ENCODE data around the gene GHR. TPM values are rescaled to one million over a fixed set of nuclear protein-coding genes. Genes with fewer than 3 reads are reported as not detected.
A peak's percentile ranks its signal among the peaks of the same experiment; 100 is the strongest.

The GHR gene
- total RNA-seq, 2 donors from 2014 or later = 5.7 to 12.9 TPM

DNA sequence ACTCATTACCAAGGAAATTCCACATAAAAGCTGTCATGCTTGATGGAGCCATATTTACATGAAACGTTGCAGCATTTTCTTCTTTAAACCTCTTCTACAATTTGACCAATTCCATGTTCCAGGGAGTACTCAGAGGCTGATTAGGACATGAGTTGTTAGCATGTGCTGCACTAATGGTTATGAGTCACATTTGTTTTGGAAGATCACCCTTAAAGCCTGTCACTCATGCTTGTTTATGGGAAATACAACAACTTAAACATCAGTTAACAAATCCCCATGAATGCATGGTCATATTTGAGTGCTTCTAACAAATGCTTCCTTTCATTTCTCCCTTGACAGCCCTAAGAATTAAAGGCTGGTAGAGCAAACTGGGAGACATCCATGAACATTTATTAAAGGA lies 156.1 kb downstream of the GHR start:
- no peak overlapping the region for H3K27ac ChIP-seq
- 18 to 22% methylated on average over 1 of the region's 1 CpG for WGBS, 2 donors
- H3K27me3 ChIP-seq = no peaks in the 10 kb centered on the region
- no peaks in the 10 kb centered on the region for H3K4me1 ChIP-seq
- ATAC-seq = no peak
- DNase-seq = no peak
- TF ChIP-seq, protein P1, sequence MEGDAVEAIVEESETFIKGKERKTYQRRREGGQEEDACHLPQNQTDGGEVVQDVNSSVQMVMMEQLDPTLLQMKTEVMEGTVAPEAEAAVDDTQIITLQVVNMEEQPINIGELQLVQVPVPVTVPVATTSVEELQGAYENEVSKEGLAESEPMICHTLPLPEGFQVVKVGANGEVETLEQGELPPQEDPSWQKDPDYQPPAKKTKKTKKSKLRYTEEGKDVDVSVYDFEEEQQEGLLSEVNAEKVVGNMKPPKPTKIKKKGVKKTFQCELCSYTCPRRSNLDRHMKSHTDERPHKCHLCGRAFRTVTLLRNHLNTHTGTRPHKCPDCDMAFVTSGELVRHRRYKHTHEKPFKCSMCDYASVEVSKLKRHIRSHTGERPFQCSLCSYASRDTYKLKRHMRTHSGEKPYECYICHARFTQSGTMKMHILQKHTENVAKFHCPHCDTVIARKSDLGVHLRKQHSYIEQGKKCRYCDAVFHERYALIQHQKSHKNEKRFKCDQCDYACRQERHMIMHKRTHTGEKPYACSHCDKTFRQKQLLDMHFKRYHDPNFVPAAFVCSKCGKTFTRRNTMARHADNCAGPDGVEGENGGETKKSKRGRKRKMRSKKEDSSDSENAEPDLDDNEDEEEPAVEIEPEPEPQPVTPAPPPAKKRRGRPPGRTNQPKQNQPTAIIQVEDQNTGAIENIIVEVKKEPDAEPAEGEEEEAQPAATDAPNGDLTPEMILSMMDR (IDR thresholded peaks at IDR 0.05) = no peak
- TF ChIP-seq POLR2A (IDR thresholded peaks at IDR 0.05) = no peak
- no peaks in the 10 kb centered on the region for H3K36me3 ChIP-seq (replicated peaks in 1 of 2; ENCODE audit: insufficient read depth in 1 of 2, low read depth in 2 of 2)
- no peak overlapping the region for H3K4me3 ChIP-seq
- H3K9me3 ChIP-seq = no peaks in the 10 kb centered on the region
- intact Hi-C loops (cut with DNase I) = no loop called here

DNA sequence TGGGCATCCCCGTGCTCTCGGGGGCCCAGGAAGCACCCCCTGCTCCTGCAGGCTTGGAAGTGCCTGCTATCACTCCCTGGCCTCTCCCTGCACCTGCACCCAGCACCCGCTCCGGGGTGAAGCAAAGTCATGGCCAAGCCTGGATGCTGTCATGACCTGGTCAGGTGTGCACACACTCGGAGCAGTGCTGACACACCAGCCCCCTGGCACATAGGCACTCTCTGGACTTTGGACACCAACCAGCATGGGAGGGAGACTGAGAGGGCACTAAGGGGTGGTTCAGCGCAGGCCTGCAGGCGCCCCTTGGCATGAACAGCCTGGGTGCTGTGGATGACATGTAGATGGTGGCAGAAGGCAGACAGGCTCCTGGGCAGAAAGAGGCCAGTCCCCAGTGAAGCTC lies 158.6 kb downstream of the GHR start:
- Histone ChIP-seq H3K4me3 (no peak overlapping the region), H3K4me1 (peaks cover 4% of the 10 kb centered on the region), H3K27me3 (no peaks in the 10 kb centered on the region), H3K27ac (no peak overlapping the region), H3K36me3 (replicated peaks in 1 of 2; ENCODE audit: insufficient read depth in 1 of 2, low read depth in 2 of 2) (no peaks in the 10 kb centered on the region), H3K9me3 (no peaks in the 10 kb centered on the region)
- intact Hi-C loops (cut with DNase I) = loop anchor here (5.0 kb wide), 1 partner anchor 160 kb away; the partner anchor contains the start of gene GHR
- ATAC-seq = no peak
- DNase-seq = no peak
- 87 to 89% methylated on average over 6 to 7 of the region's 7 CpGs for WGBS, 2 donors
- TF ChIP-seq, protein P1 (IDR thresholded peaks at IDR 0.05) = no peak
- no peak for TF ChIP-seq POLR2A (IDR thresholded peaks at IDR 0.05)

DNA sequence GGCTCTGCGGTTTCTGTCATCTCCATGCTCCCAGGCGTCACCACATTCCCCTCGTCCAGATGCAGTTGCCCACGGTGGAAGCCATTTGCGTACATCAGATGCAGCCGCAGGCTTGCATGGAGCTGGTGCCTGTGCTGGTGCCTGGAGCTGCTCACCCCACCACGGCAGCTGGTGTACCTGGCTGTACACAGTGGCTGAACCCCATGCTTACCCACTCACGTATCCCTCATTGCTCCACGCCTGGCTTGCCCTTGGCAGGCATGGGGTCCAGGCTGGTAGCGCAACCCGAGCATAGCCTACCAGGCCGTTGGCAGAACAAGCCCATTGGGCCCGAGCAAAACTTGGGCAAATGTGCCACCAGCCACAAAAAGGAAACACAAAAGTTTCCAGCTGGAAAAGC lies 159.5 kb downstream of the GHR start:
- TF ChIP-seq, protein P1 (IDR thresholded peaks at IDR 0.05) = no peak
- no peak for TF ChIP-seq POLR2A (IDR thresholded peaks at IDR 0.05)
- Histone ChIP-seq H3K36me3 (replicated peaks in 1 of 2; ENCODE audit: insufficient read depth in 1 of 2, low read depth in 2 of 2) (no peaks in the 10 kb centered on the region), H3K27me3 (no peaks in the 10 kb centered on the region), H3K9me3 (no peaks in the 10 kb centered on the region), H3K4me3 (no peak overlapping the region), H3K27ac (no peak overlapping the region), H3K4me1 (peaks cover 12% of the 10 kb centered on the region)
- intact Hi-C loops (cut with DNase I) = loop anchor here (5.0 kb wide), 1 partner anchor 160 kb away; the partner anchor contains the start of gene GHR
- peak; percentile 24 for ATAC-seq
- 90 to 94% methylated on average over 13 of the region's 13 CpGs for WGBS, 2 donors
- DNase-seq = no peak

DNA sequence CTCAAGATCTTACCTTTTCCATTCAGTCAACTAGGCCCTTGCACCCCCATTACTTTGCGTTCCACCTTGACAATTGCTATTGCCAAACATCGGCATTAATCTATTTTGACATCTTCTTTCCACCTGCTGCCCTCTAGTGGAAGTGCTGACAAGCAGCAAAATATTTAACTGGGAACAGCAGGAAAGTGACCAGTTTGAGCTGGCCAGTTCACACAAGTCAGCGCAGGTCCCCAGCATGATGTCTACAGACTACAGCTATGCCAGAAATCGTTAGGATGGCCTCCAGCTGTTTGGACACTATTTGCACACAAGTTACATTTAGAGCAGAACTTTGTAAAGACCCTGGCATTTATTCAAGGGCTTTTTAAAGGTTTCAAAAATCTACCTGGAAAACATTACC lies 160.1 kb downstream of the GHR start:
- intact Hi-C loops (cut with DNase I) = loop anchor here (5.0 kb wide), 1 partner anchor 161 kb away; the partner anchor contains the start of gene GHR
- H3K4me1 ChIP-seq = peaks cover 16% of the 10 kb centered on the region
- H3K4me3 ChIP-seq = no peak overlapping the region
- no peaks in the 10 kb centered on the region for H3K36me3 ChIP-seq (replicated peaks in 1 of 2; ENCODE audit: insufficient read depth in 1 of 2, low read depth in 2 of 2)
- 8 to 10% methylated on average over 4 of the region's 4 CpGs for WGBS, 2 donors
- DNase-seq = peak; percentile 65 to 77 (median 68)
- no peak overlapping the region for H3K27ac ChIP-seq
- ATAC-seq = peak; percentile 74
- no peaks in the 10 kb centered on the region for H3K9me3 ChIP-seq
- no peak for TF ChIP-seq POLR2A (IDR thresholded peaks at IDR 0.05)
- TF ChIP-seq, protein P1 (IDR thresholded peaks at IDR 0.05) = peak; percentile 57 to 85 (median 80)
- no peaks in the 10 kb centered on the region for H3K27me3 ChIP-seq

DNA sequence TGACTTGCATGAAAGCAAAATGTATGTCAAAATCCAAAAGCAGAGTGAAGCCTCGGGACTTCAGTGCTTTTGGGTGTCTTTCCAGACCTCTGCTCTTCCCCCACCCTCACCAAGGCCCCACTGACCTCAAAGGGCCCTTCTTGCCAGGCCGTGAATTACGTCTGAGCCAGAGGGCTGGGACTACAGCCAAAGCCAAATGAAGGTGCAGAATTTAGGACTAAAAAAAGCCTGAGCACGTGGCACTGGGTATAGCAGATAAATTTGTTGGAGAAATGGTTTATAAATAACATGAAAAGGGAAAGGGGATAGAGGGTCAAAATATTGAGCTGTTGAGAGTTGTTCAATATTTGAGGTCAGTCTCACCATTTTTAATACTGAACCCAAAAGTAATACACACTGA lies 163.4 kb downstream of the GHR start:
- Histone ChIP-seq H3K27ac (no peak overlapping the region), H3K4me1 (peaks cover 16% of the 10 kb centered on the region), H3K36me3 (replicated peaks in 1 of 2; ENCODE audit: insufficient read depth in 1 of 2, low read depth in 2 of 2) (no peaks in the 10 kb centered on the region), H3K4me3 (no peak overlapping the region), H3K9me3 (no peaks in the 10 kb centered on the region), H3K27me3 (no peaks in the 10 kb centered on the region)
- DNase-seq (peak in 2 of 4 donors; percentile 21 to 31), ATAC-seq (no peak)
- no peak for TF ChIP-seq POLR2A (IDR thresholded peaks at IDR 0.05)
- TF ChIP-seq, protein P1 (IDR thresholded peaks at IDR 0.05) = no peak
- 14 to 15% methylated on average over 4 of the region's 4 CpGs for WGBS, 2 donors
- intact Hi-C loops (cut with DNase I) = no loop called here
